K562 (cell line): ENCODE data around the gene ABCF2. TPM values are rescaled to one million over a fixed set of nuclear protein-coding genes. Genes with fewer than 3 reads are reported as not detected.

Source experiments
- ARNT ChIP-seq, 2 experiments: fragments of 450-650 bp; IDR thresholded peaks; 2 replicates each; pipeline ENCODE4 v1.6.1; 2016; ENCODE audit warnings: mild to moderate bottlenecking in 1 of 2
- ATF4 ChIP-seq: fragments of 450-650 bp; formaldehyde crosslinking; IDR thresholded peaks from 2 replicates; pipeline ENCODE4 v1.4.0; 2022; ENCODE audit warnings: mild to moderate bottlenecking, moderate library complexity
- BACH1 ChIP-seq: fragments of 200-800 bp; sonication (Bioruptor generic); IDR thresholded peaks from 2 replicates; pipeline ENCODE4 v1.6.1; 2016; ENCODE audit warnings: missing genetic modification characterization, missing compliant biosample characterization
- DMBX1 ChIP-seq: fragments of 250-450 bp; sonication (Bioruptor Pico); IDR thresholded peaks from 2 replicates; pipeline ENCODE4 v1.8.0; 2022; ENCODE audit warnings: inconsistent platforms, mild to moderate bottlenecking, moderate library complexity, borderline replicate concordance
- ESRRA ChIP-seq: fragments of 450-650 bp; IDR thresholded peaks from 2 replicates; pipeline ENCODE4 v1.6.1; 2014; ENCODE audit warnings: low read depth, mild to moderate bottlenecking, moderate library complexity, borderline replicate concordance
- GATA2 ChIP-seq: sonication (generic); formaldehyde crosslinking; IDR thresholded peaks from 2 replicates; pipeline ENCODE4 v1.4.0; 2020; ENCODE audit warnings: mild to moderate bottlenecking, missing genetic modification reagents
- GTF2F1 ChIP-seq: IDR thresholded peaks from 2 replicates; pipeline ENCODE4 v1.6.1; 2011; ENCODE audit warnings: low read depth, low read length, improper control_type of control experiment
- HCFC1 ChIP-seq: IDR thresholded peaks from 2 replicates; pipeline ENCODE4 v1.6.1; 2012; ENCODE audit warnings: low read depth, low read length, improper control_type of control experiment
- MAFK ChIP-seq: IDR thresholded peaks from 2 replicates; pipeline ENCODE4 v1.6.1; 2011; ENCODE audit warnings: low read length, improper control_type of control experiment
- MEF2A ChIP-seq: IDR thresholded peaks from 2 replicates; pipeline ENCODE4 v1.6.1; 2011; ENCODE audit warnings: low read depth, mild to moderate bottlenecking, low read length, moderate library complexity; ENCODE audit not compliant: control insufficient read depth
- NUFIP1 ChIP-seq: fragments of 450-650 bp; IDR thresholded peaks from 2 replicates; pipeline ENCODE4 v1.6.1; 2018; ENCODE audit not compliant: partially characterized antibody
- PKNOX1 ChIP-seq: fragments of 450-650 bp; IDR thresholded peaks from 2 replicates; pipeline ENCODE4 v1.6.1; 2016
- POLR2B ChIP-seq: fragments of 450-650 bp; IDR thresholded peaks from 2 replicates; pipeline ENCODE4 v1.6.1; 2018; ENCODE audit warnings: low read depth; ENCODE audit not compliant: partially characterized antibody
- PREB ChIP-seq: sonication (generic); formaldehyde crosslinking; IDR thresholded peaks from 2 replicates; pipeline ENCODE4 v1.8.1; 2023; ENCODE audit warnings: mild to moderate bottlenecking, missing genetic modification reagents
- RBFOX2 ChIP-seq: fragments of 200-400 bp; formaldehyde crosslinking; IDR thresholded peaks from 2 replicates; pipeline ENCODE4 v1.6.1; 2017; ENCODE audit warnings: low read depth, mild to moderate bottlenecking, low read length, moderate library complexity
- RBM34 ChIP-seq: fragments of 200-400 bp; formaldehyde crosslinking; IDR thresholded peaks from 2 replicates; pipeline ENCODE4 v1.6.1; 2018; ENCODE audit warnings: low read length, borderline replicate concordance; ENCODE audit not compliant: insufficient read depth
- SETDB1 ChIP-seq: IDR thresholded peaks from one replicate; pipeline ENCODE4 v1.6.1; 2012; ENCODE audit warnings: low read length, control low read depth, inconsistent platforms
- TCF3 ChIP-seq: sonication (generic); formaldehyde crosslinking; IDR thresholded peaks from 2 replicates; pipeline ENCODE4 v1.4.0; 2020; ENCODE audit warnings: mild to moderate bottlenecking, missing genetic modification reagents
- U2AF1 ChIP-seq: fragments of 200-400 bp; formaldehyde crosslinking; optimal IDR thresholded peaks from 2 replicates; pipeline ENCODE3; 2017; ENCODE audit warnings: mild to moderate bottlenecking, low read depth, low read length, moderate library complexity
- ZBTB17 ChIP-seq: fragments of 450-650 bp; formaldehyde crosslinking; IDR thresholded peaks from 2 replicates; pipeline ENCODE4 v1.4.0; 2020; ENCODE audit warnings: mild to moderate bottlenecking
- ZNF232 ChIP-seq: sonication (generic); formaldehyde crosslinking; IDR thresholded peaks from 2 replicates; pipeline ENCODE4 v1.8.0; 2022; ENCODE audit warnings: mild to moderate bottlenecking, missing genetic modification reagents
- ZNF696 ChIP-seq: fragments of 250-450 bp; sonication (Bioruptor Pico); conservative IDR thresholded peaks from 2 replicates; pipeline ENCODE4 v1.4.0; 2020; ENCODE audit warnings: mild to moderate bottlenecking, moderate library complexity
- polyA plus RNA-seq, 8 experiments: library from polyadenylated mRNA; depleted of rRNA in 4 of 8; stranded (reverse) in 5 of 8; unstranded in 3 of 8; fragments of >200 nt; fragmentation: Nextera tagmentation in 2 of 8; fragmentation: Illumina TruSeq in 1 of 8; extraction: Ambion mirVana in 2 of 8; extraction: Trizol in 1 of 8; gene quantifications; 2 replicates each; pipeline versions ENCODE4 v1.2.1 to v1.2.3, GENCODE V29; 2011 to 2014; ENCODE audit warnings: inconsistent platforms in 1 of 8, missing spikeins in 1 of 8
- total RNA-seq, 7 experiments: library from RNA; depleted of rRNA in 6 of 7; stranded (reverse); fragments of >200 nt in 6 of 7; fragmentation: Illumina TruSeq in 2 of 7; extraction: Trizol in 2 of 7; gene quantifications; 2 replicates each; pipeline versions ENCODE4 v1.2.1 to v1.2.3, GENCODE V29; 2011 to 2021; ENCODE audit warnings: low replicate concordance in 1 of 7
- TF ChIP-seq, protein P1 (sequence below): sonication (generic); formaldehyde crosslinking; IDR thresholded peaks from 2 replicates; pipeline ENCODE4 v1.8.0; 2023; ENCODE audit warnings: mild to moderate bottlenecking, missing genetic modification reagents

ABCF2 gene
- total and polyA plus RNA-seq, 9 of the 15 experiments (the other 6 are each of a cell fraction or from before 2014, with no cell fraction given) = 62.1 to 224 (median 113) TPM

DNA sequence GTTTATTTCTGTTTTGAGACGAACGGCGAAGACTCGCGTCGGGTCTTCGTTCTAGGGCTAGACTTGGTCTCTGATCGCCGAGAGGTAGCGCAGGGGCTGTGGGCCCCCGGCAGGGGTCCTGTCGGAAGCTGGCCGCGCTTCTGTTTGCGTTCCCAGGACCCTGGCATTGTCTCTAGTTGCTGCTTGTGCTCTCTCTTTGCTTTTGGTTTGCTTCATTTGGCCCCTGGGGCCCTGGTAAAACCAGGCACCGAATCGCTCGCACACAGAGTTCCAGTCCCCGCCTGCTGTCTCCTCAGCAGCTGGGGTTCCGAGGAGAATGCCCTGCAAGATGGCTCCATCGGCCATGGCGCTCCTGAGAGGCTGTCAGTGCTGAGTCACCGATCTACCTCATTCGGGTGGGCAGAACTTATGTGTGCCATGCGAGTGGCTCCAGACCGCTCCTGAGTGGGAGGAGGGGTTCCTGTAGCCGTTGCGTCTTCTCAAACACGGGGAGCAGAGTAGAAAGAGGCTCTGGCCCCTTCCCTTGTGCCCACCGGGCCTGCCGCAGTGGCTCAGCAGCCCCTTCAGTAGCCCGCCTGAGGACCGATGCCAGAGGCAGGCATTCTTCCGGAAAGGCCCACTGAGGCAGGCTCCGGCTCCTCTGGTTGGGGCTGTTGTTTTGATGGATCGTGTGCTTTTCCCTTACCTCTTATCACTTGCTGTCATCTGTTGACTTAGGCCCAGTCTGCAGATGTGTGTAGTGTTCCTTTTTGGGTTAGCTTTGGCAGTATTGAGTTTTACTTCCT is 6.1 kb upstream of the ABCF2 start (continued):
- TF ChIP-seq POLR2B (no peak), BACH1 (tag) (peak; percentile 77; the same call in 1 of the 2 replicates), SETDB1 (peak; percentile 48), PREB (CRISPR knock-in tag) (no peak), ATF4 (no peak), ZBTB17 (CRISPR knock-in tag) (peak; percentile 71), MEF2A (no peak), HCFC1 (no peak), U2AF1 (no peak), ARNT (IDR thresholded peaks at IDR 0.05) (0 out of 4 replicates have a peak, but pooled peaks of 1 of the 2 experiments have one; percentile 41), NUFIP1 (no peak), ZNF696 (CRISPR knock-in tag) (no peak), GATA2 (CRISPR knock-in tag) (peak; percentile 76), MAFK (peak; percentile 72), RBFOX2 (peak; percentile 8), DMBX1 (CRISPR knock-in tag) (no peak), ESRRA (no peak), RBM34 (no peak), GTF2F1 (no peak), PKNOX1 (peak; percentile 63), TCF3 (CRISPR knock-in tag) (peak; percentile 56), ZNF232 (CRISPR knock-in tag) (no peak)
- TF ChIP-seq, protein P1, sequence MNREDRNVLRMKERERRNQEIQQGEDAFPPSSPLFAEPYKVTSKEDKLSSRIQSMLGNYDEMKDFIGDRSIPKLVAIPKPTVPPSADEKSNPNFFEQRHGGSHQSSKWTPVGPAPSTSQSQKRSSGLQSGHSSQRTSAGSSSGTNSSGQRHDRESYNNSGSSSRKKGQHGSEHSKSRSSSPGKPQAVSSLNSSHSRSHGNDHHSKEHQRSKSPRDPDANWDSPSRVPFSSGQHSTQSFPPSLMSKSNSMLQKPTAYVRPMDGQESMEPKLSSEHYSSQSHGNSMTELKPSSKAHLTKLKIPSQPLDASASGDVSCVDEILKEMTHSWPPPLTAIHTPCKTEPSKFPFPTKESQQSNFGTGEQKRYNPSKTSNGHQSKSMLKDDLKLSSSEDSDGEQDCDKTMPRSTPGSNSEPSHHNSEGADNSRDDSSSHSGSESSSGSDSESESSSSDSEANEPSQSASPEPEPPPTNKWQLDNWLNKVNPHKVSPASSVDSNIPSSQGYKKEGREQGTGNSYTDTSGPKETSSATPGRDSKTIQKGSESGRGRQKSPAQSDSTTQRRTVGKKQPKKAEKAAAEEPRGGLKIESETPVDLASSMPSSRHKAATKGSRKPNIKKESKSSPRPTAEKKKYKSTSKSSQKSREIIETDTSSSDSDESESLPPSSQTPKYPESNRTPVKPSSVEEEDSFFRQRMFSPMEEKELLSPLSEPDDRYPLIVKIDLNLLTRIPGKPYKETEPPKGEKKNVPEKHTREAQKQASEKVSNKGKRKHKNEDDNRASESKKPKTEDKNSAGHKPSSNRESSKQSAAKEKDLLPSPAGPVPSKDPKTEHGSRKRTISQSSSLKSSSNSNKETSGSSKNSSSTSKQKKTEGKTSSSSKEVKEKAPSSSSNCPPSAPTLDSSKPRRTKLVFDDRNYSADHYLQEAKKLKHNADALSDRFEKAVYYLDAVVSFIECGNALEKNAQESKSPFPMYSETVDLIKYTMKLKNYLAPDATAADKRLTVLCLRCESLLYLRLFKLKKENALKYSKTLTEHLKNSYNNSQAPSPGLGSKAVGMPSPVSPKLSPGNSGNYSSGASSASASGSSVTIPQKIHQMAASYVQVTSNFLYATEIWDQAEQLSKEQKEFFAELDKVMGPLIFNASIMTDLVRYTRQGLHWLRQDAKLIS (CRISPR knock-in tag) = peak; percentile 77; the same call in 1 of the 2 replicates
